GM10266 (cell line): Measurements from ENCODE around the gene KCNMB1.

Experiments
- DNase-seq: peaks from one replicate; pipeline ENCODE4 v3.0.0; 2012; ENCODE audit errors: extremely low spot score
- TF ChIP-seq, protein P1 (sequence below): IDR thresholded peaks from 2 replicates; pipeline ENCODE4 v1.5.1; 2012; ENCODE audit warnings: mild to moderate bottlenecking, low read depth; ENCODE audit not compliant: control insufficient read depth, insufficient read depth; ENCODE audit errors: missing control alignments

KCNMB1 gene

DNA sequence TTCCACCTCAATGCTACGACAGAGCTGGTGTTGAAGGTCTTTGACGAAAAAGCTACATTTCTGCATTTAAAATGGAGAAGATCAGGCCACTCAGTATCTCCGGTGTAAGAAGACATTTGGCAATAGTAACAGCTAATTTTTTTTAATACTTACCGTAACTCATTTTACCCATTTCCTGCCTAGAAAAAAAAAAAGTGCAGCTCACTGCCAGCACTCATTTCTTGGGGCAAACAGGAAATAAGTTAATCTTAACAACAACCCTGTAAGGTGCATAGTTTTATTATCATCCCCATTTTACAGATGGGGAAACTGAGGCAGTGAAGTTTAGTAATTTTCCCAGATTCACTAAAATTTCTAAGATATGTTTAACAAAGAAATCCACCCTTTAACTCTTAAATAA lies 27.4 kb upstream of the KCNMB1 start:
- TF ChIP-seq, protein P1, sequence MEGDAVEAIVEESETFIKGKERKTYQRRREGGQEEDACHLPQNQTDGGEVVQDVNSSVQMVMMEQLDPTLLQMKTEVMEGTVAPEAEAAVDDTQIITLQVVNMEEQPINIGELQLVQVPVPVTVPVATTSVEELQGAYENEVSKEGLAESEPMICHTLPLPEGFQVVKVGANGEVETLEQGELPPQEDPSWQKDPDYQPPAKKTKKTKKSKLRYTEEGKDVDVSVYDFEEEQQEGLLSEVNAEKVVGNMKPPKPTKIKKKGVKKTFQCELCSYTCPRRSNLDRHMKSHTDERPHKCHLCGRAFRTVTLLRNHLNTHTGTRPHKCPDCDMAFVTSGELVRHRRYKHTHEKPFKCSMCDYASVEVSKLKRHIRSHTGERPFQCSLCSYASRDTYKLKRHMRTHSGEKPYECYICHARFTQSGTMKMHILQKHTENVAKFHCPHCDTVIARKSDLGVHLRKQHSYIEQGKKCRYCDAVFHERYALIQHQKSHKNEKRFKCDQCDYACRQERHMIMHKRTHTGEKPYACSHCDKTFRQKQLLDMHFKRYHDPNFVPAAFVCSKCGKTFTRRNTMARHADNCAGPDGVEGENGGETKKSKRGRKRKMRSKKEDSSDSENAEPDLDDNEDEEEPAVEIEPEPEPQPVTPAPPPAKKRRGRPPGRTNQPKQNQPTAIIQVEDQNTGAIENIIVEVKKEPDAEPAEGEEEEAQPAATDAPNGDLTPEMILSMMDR: no peak
- no peak for DNase-seq

- DNase-seq: no peak
Observed at GRCh38 chr5:170414786-170415185, 25.6 kb upstream of the KCNMB1 start.

GRCh38 chr5:170413897-170414296 lies 24.7 kb upstream of the KCNMB1 start:
- no peak for DNase-seq
- TF ChIP-seq, protein P1: no peak

More at GRCh38 chr5:170414786-170415185, 25.6 kb upstream of the KCNMB1 start:
- TF ChIP-seq, protein P1: no peak

- DNase-seq: no peak
Observed at GRCh38 chr5:170411100-170411499, 21.9 kb upstream of the KCNMB1 start.

GRCh38 chr5:170410401-170410800 lies 21.2 kb upstream of the KCNMB1 start:
- TF ChIP-seq, protein P1: no peak

More at GRCh38 chr5:170411100-170411499, 21.9 kb upstream of the KCNMB1 start:
- TF ChIP-seq, protein P1: peak; percentile 32

GRCh38 chr5:170408877-170409660 lies 19.9 kb upstream of the KCNMB1 start:
- TF ChIP-seq, protein P1: no peak
- no peak for DNase-seq

More at GRCh38 chr5:170410401-170410800, 21.2 kb upstream of the KCNMB1 start:
- no peak for DNase-seq

- TF ChIP-seq, protein P1: no peak
Observed at GRCh38 chr5:170408226-170408625, 19.1 kb upstream of the KCNMB1 start.

More at GRCh38 chr5:170408226-170408625, 19.1 kb upstream of the KCNMB1 start:
- DNase-seq: no peak
